DOHH2 (cell line): ENCODE measurements around the gene FANCC.

ENCODE experiments used
- CTCF ChIP-seq: fragments of 200-600 bp; sonication (generic); IDR thresholded peaks from one replicate; pipeline ENCODE4 v1.5.1; 2014; ENCODE audit warnings: antibody characterized with exemption, mild to moderate bottlenecking, low read depth, low read length; ENCODE audit not compliant: poor library complexity, severe bottlenecking
- EZH2phosphoT487 ChIP-seq: fragments of 200-600 bp; sonication (generic); IDR thresholded peaks from 2 replicates; pipeline ENCODE4 v1.6.1; 2017; ENCODE audit warnings: borderline replicate concordance, mild to moderate bottlenecking, antibody characterized with exemption, low read length, moderate library complexity, mixed read lengths

- TF ChIP-seq CTCF: no peak
- TF ChIP-seq EZH2phosphoT487: no peak
These were observed 87.5 kb downstream of the FANCC start for GRCh38 chr9:95230046-95230445.
